Measurements from ENCODE around the gene SSH2.
"Not testable (repeated sequence)": the region's sequence is repeated elsewhere in the genome, so short reads cannot be mapped to it uniquely, and the experiment has no call there.

- not testable (repeated sequence) for TF ChIP-seq CTCF (IDR thresholded peaks at IDR 0.05; ENCODE audit: low read depth, low read length); EZH2phosphoT487 (IDR thresholded peaks at IDR 0.05; ENCODE audit: low read depth)
Observed at GRCh38 chr17:29897136-29897535, 32.9 kb downstream of the SSH2 start.

Measured in OCI-LY3 (cell line).